Measurements from ENCODE around the gene ARID1B. TPM values are rescaled to one million over a fixed set of nuclear protein-coding genes. Genes with fewer than 3 reads are reported as not detected.

The ARID1B gene
- total and polyA plus RNA-seq, 2 of the 4 experiments (the other 2 are of a cell fraction): 14.5 to 20.1 TPM

- no peaks in the 10 kb centered on the region for H3K9me3 ChIP-seq (ENCODE audit: control insufficient read depth, insufficient read depth, low read length)
- intact Hi-C loops (cut with micrococcal nuclease) (no loop called here), dilution Hi-C loops (cut with HindIII; ENCODE audit: low sequenced_read_pairs, unreplicated experiment) (no loop called here)
Measured at GRCh38 chr6:157110607-157111006, 333.4 kb downstream of the ARID1B start.

More at GRCh38 chr6:157110607-157111006, 333.4 kb downstream of the ARID1B start:
- peaks cover 5% of the 10 kb centered on the region; the same call in 1 of the 2 replicates for H4K20me1 ChIP-seq (ENCODE audit: insufficient read depth, low read length)
- H3K4me1 ChIP-seq (ENCODE audit: control insufficient read depth, insufficient read depth, low read length): peaks cover 17% of the 10 kb centered on the region
- no peak overlapping the region for H2BK5ac ChIP-seq (ENCODE audit: low read depth, low read length, poor library complexity, severe bottlenecking)
- H2BK120ac ChIP-seq (ENCODE audit: low read depth, low read length): no peak overlapping the region
- no CpG with 5 or more reads among the region's 5 CpGs for WGBS, 2 experiments (ENCODE audit: extremely low coverage in 2 of 2, insufficient read length in 1 of 2)
- H2BK20ac ChIP-seq (ENCODE audit: low read depth, low read length): no peak overlapping the region
- peak overlapping the region; percentile 38 for H2AK5ac ChIP-seq (ENCODE audit: low read depth, low read length)
- H3K27me3 ChIP-seq (ENCODE audit: control insufficient read depth, insufficient read depth, low read length): no peaks in the 10 kb centered on the region
- no peak overlapping the region for H4K91ac ChIP-seq (ENCODE audit: insufficient read depth, low read depth, low read length)
- DNase-seq (peak; percentile 85), ATAC-seq (ENCODE audit: low read depth) (no peak)
- no peak overlapping the region for H3K9ac ChIP-seq (ENCODE audit: low read depth, low read length)
- H3K27ac ChIP-seq (ENCODE audit: insufficient read depth, low read length): no peak overlapping the region
- no peak overlapping the region for H3K56ac ChIP-seq (ENCODE audit: extremely low read depth, insufficient read depth, low read length)
- H3K9me1 ChIP-seq (ENCODE audit: insufficient read depth, low read length): peaks cover 26% of the 10 kb centered on the region
- no peak overlapping the region for H4K5ac ChIP-seq (ENCODE audit: low read depth, low read length)
- no peak overlapping the region for H4K8ac ChIP-seq (ENCODE audit: low read depth in 2 of 2, low read length in 2 of 2)
- ChIA-PET POLR2A (ENCODE audit: unreplicated experiment) (no interaction called here), CTCF (no interaction called here)
- no peak overlapping the region for H3K4ac ChIP-seq (ENCODE audit: low read depth, low read length)
- H2AK9ac ChIP-seq (replicated peaks; ENCODE audit: low read depth, low read length, poor library complexity): no peak overlapping the region
- H3K18ac ChIP-seq (ENCODE audit: low read depth, low read length): no peak overlapping the region
- H3K4me3 ChIP-seq (ENCODE audit: insufficient read depth, low read depth, low read length): no peak overlapping the region
- no peak overlapping the region for H3K23ac ChIP-seq (ENCODE audit: low read depth, low read length)
- no peak for TF ChIP-seq ELK1 (IDR thresholded peaks at IDR 0.05; ENCODE audit: borderline replicate concordance, low read depth, low read length)
- TF ChIP-seq FOS (IDR thresholded peaks at IDR 0.05; ENCODE audit: low read depth, low read length): peak; percentile 60; the same call in 1 of the 2 replicates
- TF ChIP-seq CEBPB (IDR thresholded peaks at IDR 0.05; ENCODE audit: low read depth, low read length): peak; percentile 57
- TF ChIP-seq CHD1 (IDR thresholded peaks at IDR 0.05; ENCODE audit: low read depth, low read length): no peak
- TF ChIP-seq NFE2L2 (IDR thresholded peaks at IDR 0.05; ENCODE audit: low read depth, low read length): no peak
- TF ChIP-seq RAD21 (IDR thresholded peaks at IDR 0.05; ENCODE audit: low read length): no peak
- in situ Hi-C loops (cut with MboI; ENCODE audit: low sequenced_read_pairs): no loop called here
- BruUV-seq (replicated peaks): no TSS peak
- H3K79me1 ChIP-seq (ENCODE audit: low read depth in 1 of 2, low read length in 2 of 2): peaks cover 26 to 45% of the 10 kb centered on the region in 2 experiments
- H2BK15ac ChIP-seq (ENCODE audit: low read depth, low read length): no peak overlapping the region
- H2AFZ ChIP-seq (replicated peaks; ENCODE audit: low read length, poor library complexity): no peak overlapping the region
- no peak overlapping the region for H3K14ac ChIP-seq (replicated peaks; ENCODE audit: low read depth, low read length)
- no peak overlapping the region for H3K4me2 ChIP-seq (ENCODE audit: low read depth, low read length)
- peaks cover 10% of the 10 kb centered on the region for H3K36me3 ChIP-seq (ENCODE audit: control insufficient read depth, insufficient read depth, low read length)

Data from IMR-90 (cell line).